ENCODE measurements around the gene RAP2A.

GRCh38 chr13:97502181-97502580, 68.2 kb downstream of the RAP2A start:
- no peak for TF ChIP-seq CTCF (IDR thresholded peaks at IDR 0.05; ENCODE audit: poor library complexity)
- no peak for TF ChIP-seq EZH2phosphoT487 (IDR thresholded peaks at IDR 0.05; ENCODE audit: low read depth, severe bottlenecking, unreplicated experiment)

All from hepatocyte (in vitro differentiated cells).